Calu3 (cell line): ENCODE data around the gene RUNX2. TPM values are rescaled to one million over a fixed set of nuclear protein-coding genes. Genes with fewer than 3 reads are reported as not detected.

Source experiments
- BruUV-seq: library from RNA; stranded (reverse); fragments of 400-500 nt; replicated peaks from 2 replicates; lab custom pipeline; 2021; lab: Mats Ljungman, UMichigan
- CTCF ChIA-PET: fragments of 300-600 bp; sonication (Branson Sonifier 250); formaldehyde crosslinking; loops from one replicate; lab custom pipeline; 2022; ENCODE audit warnings: antibody characterized with exemption; lab: Charles Lee
- DNase-seq: peaks from one replicate; pipeline ENCODE4 v3.0.0; 2022
- H3K27ac Mint-ChIP-seq: one replicate; pipeline ENCODE4 v1.8.0; 2022; ENCODE audit warnings: mixed read lengths; ENCODE audit not compliant: unreplicated experiment
- H3K27me3 Mint-ChIP-seq: one replicate; pipeline ENCODE4 v1.8.0; 2022; ENCODE audit warnings: mixed read lengths; ENCODE audit not compliant: unreplicated experiment
- H3K36me3 Mint-ChIP-seq: one replicate; pipeline ENCODE4 v1.8.0; 2022; ENCODE audit warnings: mild to moderate bottlenecking, moderate library complexity, mixed read lengths; ENCODE audit not compliant: insufficient read depth, unreplicated experiment
- H3K4me1 Mint-ChIP-seq: one replicate; pipeline ENCODE4 v1.8.0; 2022; ENCODE audit warnings: mild to moderate bottlenecking, low read depth, mixed read lengths; ENCODE audit not compliant: unreplicated experiment
- H3K4me3 Mint-ChIP-seq: one replicate; pipeline ENCODE4 v1.8.0; 2022; ENCODE audit warnings: mild to moderate bottlenecking, low read depth, moderate library complexity, mixed read lengths; ENCODE audit not compliant: unreplicated experiment
- H3K9me3 Mint-ChIP-seq: one replicate; pipeline ENCODE4 v1.8.0; 2022; ENCODE audit warnings: low read depth, mixed read lengths; ENCODE audit not compliant: unreplicated experiment
- CTCF ChIP-seq: fragments of 200-600 bp; IDR thresholded peaks from one replicate; pipeline ENCODE4 v1.8.0; 2022; ENCODE audit warnings: antibody characterized with exemption; ENCODE audit not compliant: unreplicated experiment
- intact Hi-C: fragments of 100-400 bp; cut with micrococcal nuclease; formaldehyde crosslinking; loops from one replicate; pipeline ENCODE4 v1.10.0; 2022; ENCODE audit not compliant: unreplicated experiment
- total RNA-seq: library from RNA; stranded (reverse); gene quantifications from 2 replicates; pipeline ENCODE4 v1.2.3, GENCODE V29; 2022

RUNX2 gene
- total RNA-seq, 1 experiment from 2014 or later, result 0.54 TPM

GRCh38 chr6:45599053-45599452 is 270.9 kb downstream of the RUNX2 start:
- no peak for TF ChIP-seq CTCF
- Mint-ChIP-seq H3K4me1 (no peaks in the 10 kb centered on the region), H3K27me3 (no peaks in the 10 kb centered on the region), H3K9me3 (no peaks in the 10 kb centered on the region), H3K36me3 (no peaks in the 10 kb centered on the region), H3K4me3 (no peak overlapping the region), H3K27ac (no peak overlapping the region)
- DNase-seq, result no peak
- intact Hi-C loops, result no loop called here
- CTCF ChIA-PET, result no interaction called here
- BruUV-seq, result no TSS peak

DNA sequence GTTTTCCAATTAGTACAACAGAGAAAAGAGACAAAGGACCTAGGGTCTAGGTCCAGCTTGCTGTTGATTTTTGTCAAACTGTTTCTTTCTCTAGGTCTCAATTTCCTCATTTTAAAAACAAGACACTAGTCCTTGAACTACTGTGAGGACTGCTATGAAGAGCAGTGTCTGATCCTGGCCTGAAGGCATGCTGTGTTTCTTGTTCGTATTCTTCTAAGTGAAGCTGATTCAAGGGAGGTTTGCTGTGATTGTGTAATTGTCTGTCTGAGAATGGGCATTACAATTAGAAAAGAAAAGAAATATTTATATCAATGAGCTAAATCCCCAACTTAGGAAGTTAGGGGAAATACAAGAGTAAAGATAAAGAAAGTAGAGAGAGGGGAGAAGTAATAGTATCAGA is 277.8 kb downstream of the RUNX2 start:
- no TSS peak for BruUV-seq
- H3K27ac Mint-ChIP-seq, result peak overlapping the region; percentile 53
- no peak for DNase-seq
- CTCF ChIA-PET, result no interaction called here
- no peak for TF ChIP-seq CTCF
- intact Hi-C loops, result loop anchor here (5.0 kb wide), 1 partner anchor 159 kb away; no protein-coding TSS in a partner anchor
- H3K4me3 Mint-ChIP-seq, result no peak overlapping the region
- H3K36me3 Mint-ChIP-seq, result peaks cover 19% of the 10 kb centered on the region
- no peaks in the 10 kb centered on the region for H3K27me3 Mint-ChIP-seq
- no peaks in the 10 kb centered on the region for H3K9me3 Mint-ChIP-seq
- H3K4me1 Mint-ChIP-seq, result peaks cover 49% of the 10 kb centered on the region

DNA sequence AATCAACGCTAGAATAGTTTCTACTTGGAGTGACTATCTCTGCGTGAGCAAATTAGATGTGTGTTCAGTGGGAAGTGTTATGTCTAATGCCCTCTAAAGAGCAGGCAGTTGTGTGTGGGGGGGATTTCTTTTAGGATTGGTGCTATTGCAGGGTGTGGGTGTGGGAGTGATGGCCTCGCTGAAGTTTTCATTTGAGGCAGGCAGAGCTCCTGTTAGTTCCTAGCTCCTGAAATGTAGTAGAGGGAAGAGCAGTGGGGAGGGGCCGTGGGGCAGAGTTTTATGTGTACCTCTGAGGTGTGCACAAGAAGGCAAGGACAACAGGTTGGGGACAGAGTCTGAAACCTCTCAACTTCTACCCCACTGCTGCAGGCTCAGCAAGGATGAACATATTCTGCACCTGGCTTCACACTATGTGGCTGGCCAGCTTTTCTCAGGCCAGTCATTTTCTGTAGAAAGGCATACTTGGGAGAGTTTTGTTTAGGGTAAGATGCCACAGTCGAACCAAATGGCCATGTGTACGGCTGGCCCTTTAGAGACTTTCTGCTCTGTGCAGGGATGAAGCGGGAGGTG is 278.8 kb downstream of the RUNX2 start:
- no TSS peak for BruUV-seq
- CTCF ChIA-PET, result no interaction called here
- H3K4me3 Mint-ChIP-seq, result no peak overlapping the region

DNA sequence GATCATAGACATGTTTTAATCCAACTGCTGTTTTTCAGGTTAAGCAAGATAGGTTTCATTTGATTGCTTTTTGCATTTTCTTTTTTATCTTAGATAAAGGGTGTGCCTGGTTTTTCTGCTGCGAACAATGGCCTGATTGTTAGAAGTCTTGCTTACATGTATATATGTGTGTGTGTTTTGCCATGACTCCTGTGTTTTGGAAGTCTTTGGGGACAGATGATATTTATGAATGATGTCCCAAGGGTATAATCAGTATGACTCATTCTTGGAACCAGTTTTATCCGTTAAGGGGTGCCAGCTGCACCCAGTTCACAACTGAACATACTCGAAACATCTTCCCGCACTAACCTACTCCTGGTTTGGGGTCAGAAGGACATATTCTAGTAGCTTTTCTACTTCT is 279.7 kb downstream of the RUNX2 start:
- TF ChIP-seq CTCF, result no peak
- Mint-ChIP-seq H3K4me3 (peak overlapping the region; percentile 34), H3K27me3 (no peaks in the 10 kb centered on the region), H3K9me3 (no peaks in the 10 kb centered on the region), H3K36me3 (peaks cover 19% of the 10 kb centered on the region), H3K4me1 (peaks cover 55% of the 10 kb centered on the region), H3K27ac (peak overlapping the region; percentile 53)
- CTCF ChIA-PET, result no interaction called here
- intact Hi-C loops, result loop anchor here (2.0 to 5.0 kb wide), 2 partner anchors 41 to 160 kb away; no protein-coding TSS in a partner anchor
- no TSS peak for BruUV-seq
- peak; percentile 62 for DNase-seq

More for the DNA sequence above, 278.8 kb downstream of the RUNX2 start:
- Mint-ChIP-seq H3K27me3 (no peaks in the 10 kb centered on the region), H3K4me1 (peaks cover 55% of the 10 kb centered on the region), H3K27ac (peak overlapping the region; percentile 53), H3K9me3 (no peaks in the 10 kb centered on the region), H3K36me3 (peaks cover 19% of the 10 kb centered on the region)
- no peak for TF ChIP-seq CTCF
- intact Hi-C loops, result loop anchor here (5.0 kb wide), 1 partner anchor 160 kb away; no protein-coding TSS in a partner anchor
- no peak for DNase-seq
